Fibroblast of the conjunctiva (primary cell): ENCODE data around the gene OR51B2.
"Not testable (repeated sequence)": the region's sequence is repeated elsewhere in the genome, so short reads cannot be mapped to it uniquely, and the experiment has no call there.

Source experiments
- DNase-seq: peaks from one replicate; pipeline ENCODE4 v3.0.0-alpha.2; 2010; ENCODE audit warnings: low read depth

OR51B2 gene

DNA sequence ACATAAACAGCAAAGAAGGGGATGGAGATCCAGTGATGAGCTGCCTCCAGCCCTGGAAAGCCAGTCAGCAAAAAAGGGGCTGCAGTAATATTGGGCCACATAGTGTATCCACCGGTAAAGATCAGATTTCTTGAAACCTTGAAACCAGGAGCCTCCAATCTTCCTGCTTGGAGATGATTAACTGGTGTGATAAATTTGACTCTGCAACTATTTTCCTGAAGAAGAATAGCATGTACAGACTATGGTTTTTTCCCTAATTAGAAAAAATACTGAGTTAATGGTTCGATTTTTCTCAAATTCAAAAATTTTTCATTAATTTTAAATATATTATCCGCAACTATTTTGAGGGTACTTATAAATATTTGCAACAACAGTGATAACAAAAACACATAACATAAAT is at the start of gene OR51B2:
OR51B2 (minus strand) TSS at position 101 of the 400 bp plus-strand sequence; CDS start at position 101, 0 bp downstream.
- no peak for DNase-seq

DNA sequence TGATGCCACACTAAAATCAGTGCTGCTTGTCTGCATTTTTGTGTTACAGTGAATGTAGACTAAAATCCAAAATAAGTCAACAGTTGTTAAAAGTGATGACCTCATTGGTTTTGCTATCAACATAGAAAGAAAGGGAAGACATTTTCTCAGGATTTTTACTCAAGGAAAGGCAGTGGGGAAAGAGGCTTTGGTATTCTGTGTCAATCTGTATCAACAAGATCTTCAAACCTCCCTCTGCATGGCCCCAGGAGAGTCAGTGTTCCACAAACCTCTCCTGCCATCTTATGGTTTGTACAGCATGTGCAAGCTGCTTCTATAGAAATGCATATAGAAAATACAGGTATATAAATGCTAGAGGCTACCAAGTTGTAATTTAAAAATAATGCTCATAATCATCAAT is 45.7 kb upstream of the OR51B2 start:
- peak; percentile 44 for DNase-seq

- DNase-seq, result no peak
Observed at GRCh38 chr11:5368502-5369043, 44.5 kb upstream of the OR51B2 start.

DNA sequence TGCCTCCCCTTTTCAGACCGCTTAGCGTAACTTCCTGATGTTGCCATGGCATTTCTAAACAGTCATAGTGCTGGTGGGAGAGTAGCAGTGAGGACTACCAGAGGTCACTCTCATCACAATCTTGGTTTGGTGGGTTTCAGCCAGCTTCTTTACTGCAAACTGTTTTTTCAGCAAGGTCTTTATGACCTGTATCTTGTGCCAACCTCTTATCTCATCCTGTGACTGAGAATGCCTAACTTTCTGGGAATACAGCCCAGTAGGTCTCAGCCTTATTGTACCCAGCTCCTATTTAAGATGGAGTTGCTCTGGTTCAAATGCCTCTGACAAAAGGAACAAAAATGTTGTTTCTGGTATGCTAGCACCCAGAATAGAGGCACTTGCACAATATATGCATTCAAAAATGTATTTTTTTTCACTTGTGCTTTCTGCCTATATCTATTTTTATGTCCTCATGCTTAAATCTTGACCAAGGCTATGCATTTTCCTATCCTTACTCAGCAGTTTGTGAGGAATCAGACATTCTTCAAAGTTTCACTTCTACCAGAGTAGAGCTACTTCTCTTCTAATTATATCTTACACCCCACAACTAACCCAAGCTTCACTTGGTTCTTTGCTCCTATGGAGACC is 43.5 kb upstream of the OR51B2 start:
- peak; percentile 56 for DNase-seq

DNA sequence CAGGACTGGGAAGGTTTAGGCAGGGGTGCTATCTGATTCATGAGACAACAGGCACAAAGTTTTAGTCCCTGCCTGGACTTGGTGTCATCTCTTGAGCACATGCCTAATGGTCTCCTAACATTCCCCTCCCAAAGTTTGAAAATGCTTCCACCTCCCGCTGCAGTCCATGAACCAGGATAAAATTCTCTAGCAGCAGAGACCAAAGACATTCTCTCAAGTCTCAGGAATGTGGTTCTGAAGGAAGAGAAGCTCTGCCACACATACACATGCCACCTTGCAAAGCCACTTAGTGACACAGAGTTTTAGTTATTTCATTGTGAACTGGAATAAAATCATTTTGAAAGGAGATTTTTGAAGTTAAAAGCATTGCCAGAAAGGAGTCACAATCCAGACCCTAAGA is 42.8 kb upstream of the OR51B2 start:
- DNase-seq, result no peak

DNA sequence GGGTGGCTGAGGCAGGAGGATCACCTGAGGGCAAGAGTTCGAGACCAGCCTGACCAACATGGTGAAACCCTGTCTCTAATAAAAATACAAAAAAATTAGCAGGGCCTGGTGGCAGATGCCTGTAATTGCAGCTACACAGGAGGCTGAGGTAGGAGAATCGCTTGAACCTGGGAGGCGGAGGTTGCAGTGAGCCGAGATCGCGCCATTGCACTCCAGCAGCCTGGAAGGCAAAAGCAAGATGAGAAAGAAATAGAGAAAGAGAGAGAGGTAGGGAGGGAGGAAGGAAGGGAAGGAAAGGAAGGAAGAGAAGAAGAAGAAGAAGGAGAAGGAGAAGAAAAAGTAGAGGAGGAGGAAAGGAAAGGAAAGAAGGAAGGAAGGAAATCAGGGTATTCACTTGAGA is 42.3 kb upstream of the OR51B2 start:
- DNase-seq, result not testable (repeated sequence)

DNA sequence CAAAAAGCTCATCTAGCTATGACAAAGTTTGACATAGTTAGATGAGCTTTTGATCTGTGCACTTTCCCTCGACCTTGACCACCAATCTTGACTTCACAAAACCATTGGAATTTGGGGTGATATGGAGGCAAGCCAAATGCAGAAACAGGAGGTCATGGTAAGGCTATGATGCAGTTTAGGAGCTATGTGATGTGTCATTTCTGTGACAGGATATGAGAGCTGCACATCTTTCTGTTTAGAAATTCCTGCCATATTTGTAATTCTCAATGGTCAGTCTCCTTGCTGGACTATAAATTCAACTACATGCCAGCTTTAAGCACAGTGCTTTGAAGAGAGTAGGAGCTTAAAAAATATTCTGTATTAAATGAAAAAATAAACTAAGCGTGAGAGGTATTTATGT is 40.1 kb upstream of the OR51B2 start:
- peak; percentile 16 for DNase-seq

- DNase-seq, result no peak
Observed at GRCh38 chr11:5363679-5364078, 39.6 kb upstream of the OR51B2 start.

DNA sequence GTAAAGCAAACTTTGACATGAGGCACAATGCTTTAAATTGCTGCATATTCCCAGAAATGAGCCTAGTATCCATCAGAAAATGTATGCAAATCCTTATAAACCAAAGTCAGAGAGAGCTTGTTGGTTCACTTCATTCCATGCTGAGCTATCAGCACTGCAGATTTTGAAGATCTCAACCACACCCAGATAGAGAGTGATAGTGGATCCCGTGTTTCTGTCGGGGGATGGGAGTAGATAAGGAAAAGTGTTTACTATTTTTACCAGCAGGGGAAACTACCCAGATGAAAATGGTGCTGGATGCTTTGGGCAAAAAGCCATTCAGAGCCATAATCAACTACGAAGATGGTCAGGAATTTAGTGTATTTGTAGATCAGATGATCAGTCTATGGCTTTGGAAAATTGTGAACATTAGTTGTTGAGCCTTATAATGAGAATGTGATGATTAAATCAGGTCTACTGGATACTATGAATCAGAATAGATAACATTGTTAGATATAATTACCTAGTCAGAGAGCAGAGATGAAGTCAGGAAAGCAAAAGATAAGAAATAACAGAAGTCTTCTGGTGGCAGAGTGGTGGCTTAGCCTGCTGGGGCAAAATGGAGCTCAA is 38.0 kb upstream of the OR51B2 start:
- DNase-seq, result no peak

- not testable (repeated sequence) for DNase-seq
Observed at GRCh38 chr11:5356031-5356430, 31.9 kb upstream of the OR51B2 start.

GRCh38 chr11:5351208-5351607 is 27.1 kb upstream of the OR51B2 start, which contains the start of gene OR51B6:
TSS of gene OR51B6 (plus strand) at chr11:5351508. CDS start at chr11:5351508, 0 bp downstream.
- DNase-seq, result no peak

- no peak for DNase-seq
Observed at GRCh38 chr11:5349550-5349949, 25.5 kb upstream of the OR51B2 start.

- no peak for DNase-seq
Observed at GRCh38 chr11:5348551-5349194, 24.6 kb upstream of the OR51B2 start.

- no peak for DNase-seq
Observed at GRCh38 chr11:5345831-5346230, 21.7 kb upstream of the OR51B2 start.

GRCh38 chr11:5343474-5344335 is 19.6 kb upstream of the OR51B2 start, which contains the start of gene OR51B5:
TSS of gene OR51B5 (minus strand) at chr11:5343524. CDS start at chr11:5343524, 0 bp downstream.
- DNase-seq, result no peak

GRCh38 chr11:5339771-5340322 is 15.8 kb upstream of the OR51B2 start:
- no peak for DNase-seq

DNA sequence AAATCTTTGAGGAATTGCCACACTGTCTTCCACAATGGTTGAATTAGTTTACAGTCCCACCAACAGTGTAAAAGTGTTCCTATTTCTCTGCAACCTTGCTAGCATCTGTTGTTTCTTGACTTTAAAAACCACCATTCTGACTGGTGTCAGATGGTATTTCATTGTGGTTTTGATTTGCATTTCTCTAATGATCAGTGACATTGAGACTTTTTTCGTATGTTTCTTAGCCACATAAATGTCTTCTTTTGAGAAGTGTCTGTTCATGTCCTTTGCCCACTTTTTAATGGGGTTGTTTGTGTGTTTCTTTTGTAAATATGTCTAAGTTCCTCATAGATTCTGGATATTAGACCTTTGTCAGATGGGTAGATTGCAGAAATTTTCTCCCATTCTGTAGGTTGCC is 13.2 kb upstream of the OR51B2 start:
- not testable (repeated sequence) for DNase-seq

DNA sequence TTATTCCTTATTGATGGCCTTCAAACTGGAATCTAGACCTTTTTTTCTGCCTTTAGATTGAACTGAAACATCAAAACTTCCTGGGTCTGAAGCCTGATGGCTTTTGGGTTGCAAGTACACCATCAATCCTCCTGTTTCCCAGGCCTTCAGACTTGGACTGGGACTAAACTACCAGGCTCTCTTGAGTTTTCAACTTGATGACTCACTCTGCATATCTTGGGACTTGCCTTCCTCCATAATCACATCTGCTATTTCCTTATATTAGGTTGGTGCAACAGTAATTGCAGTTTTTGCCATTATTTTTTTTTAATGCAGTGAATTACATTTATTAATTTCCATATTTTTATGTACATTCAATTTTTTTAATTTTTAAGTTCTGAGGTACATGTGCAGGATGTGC is 12.2 kb upstream of the OR51B2 start:
- DNase-seq, result no peak

GRCh38 chr11:5335170-5335569 is 11.1 kb upstream of the OR51B2 start:
- no peak for DNase-seq

DNA sequence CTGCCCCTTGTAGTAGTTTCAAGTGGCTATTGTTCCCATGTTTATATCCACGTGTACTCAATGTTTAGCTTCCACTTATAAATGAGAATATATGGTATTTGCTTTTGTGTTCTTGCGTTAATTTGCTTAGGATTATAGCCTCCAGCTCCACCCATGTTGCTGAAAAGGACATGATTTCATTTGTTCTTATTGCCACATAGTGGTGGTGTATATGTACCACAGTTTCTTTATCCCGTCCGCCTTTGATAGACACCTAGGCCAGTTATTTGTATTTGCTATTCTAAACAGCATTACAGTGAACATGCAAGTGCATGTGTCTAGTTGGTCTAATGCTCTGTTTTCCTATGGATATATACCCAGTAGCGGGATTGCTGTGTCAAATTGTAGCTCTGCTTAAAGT is 6.8 kb downstream of the OR51B2 start:
- DNase-seq, result no peak

- DNase-seq, result not testable (repeated sequence)
Observed at GRCh38 chr11:5313326-5314023, 10.6 kb downstream of the OR51B2 start.
